Measurements from ENCODE around the gene MANEAL.
A peak's percentile ranks its signal among the peaks of the same experiment; 100 is the strongest.

The MANEAL gene

DNA sequence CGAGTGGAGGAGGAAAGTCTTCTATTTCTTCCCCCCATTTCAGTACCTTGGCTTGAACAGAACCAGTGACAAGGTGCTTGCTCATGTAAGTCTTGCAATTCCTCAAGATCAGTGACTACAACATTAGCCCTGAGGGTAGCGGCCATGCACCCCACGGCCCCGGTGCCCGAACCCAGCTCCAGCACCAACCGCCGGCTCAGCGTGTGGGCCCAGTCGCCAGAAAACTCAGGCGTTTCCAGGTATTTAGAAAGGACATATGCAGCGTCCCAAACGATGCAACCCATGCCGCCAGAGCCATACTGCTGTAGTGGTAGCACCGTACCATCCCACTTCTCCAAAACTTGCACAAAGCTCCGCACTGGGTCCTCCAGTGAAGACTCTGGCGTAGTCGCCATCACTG is 11.2 kb upstream of the MANEAL start:
- DNase-seq (ENCODE audit: low read depth): no peak

DNA sequence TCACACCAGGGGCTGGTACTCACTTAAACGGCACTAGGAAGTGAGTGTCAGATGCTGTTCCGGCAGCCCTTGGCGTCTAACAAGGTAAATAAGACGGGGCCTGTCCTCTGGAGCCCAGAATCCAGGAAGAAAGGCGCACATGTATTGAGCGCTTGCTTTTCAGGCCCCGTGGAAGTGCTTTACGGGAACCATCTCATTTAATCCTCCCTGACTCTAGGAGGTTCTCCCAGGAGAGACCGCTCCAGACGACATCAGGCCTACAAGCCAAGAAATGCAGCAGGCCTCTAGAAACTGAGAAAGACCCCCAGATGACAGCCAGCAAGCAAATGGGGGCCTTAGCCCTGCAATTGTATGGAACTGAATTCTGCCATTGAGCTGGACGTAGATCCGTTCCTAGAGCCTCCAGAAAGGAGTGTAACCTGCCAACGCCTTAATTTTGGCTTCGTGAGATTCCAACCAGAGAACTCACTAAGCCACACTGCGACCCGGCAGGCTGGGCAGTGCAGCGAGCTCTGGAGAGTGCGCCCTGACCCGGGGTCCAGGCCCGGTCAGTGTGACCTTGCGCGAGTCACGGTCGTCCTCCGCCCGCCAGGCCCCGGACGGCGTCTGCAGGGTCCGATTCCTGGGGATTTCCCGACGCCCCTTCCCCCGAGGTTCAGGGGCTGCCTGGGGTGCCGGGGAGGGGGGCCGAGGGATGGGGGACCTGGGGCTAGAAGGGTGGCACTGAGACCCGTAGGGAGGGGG is 532 bp upstream of the MANEAL start:
- DNase-seq (ENCODE audit: low read depth): no peak

DNA sequence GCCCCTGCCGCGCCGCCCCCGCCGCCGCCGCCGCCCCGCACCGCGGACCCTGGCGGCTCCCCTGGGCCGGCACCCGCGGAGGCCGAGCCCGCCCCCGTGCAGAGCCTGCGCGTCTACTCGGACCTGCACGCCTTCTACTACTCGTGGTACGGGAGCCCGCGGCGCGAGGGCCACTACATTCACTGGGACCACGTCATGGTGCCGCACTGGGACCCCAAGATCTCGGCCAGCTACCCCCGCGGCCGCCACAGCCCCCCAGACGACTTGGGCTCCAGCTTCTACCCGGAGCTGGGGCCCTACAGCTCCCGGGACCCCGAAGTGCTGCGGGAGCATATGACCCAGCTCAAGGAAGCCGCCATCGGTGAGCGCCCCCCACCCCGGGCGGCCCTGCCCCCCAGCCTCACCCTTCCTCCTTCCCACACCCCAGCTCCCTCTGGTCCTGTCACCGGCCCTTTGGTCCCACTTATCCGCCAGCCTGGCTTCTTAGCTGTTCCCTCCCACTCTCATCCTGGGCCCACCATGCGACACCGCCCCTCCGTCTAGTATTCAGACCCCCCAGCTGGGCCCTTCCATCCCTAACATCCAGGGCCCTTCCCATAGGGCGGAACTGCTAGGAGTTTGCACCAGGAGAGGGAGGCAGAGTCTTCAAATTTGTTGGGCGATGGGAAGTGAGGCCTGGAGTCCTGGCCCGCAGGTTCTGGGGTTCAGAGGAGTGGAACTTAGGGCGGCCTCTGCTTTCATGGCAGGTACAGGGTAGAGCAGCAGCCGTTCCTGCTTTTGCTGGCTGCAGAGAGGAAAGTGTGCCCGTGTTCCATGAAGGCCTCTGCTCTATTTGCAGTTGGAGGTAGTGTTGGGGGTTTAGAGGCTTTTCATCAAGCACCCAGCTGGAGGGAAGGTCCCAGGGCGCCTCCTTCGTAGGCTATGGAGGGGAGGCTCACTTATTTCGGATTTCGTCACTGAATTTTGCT is 1.0 kb downstream of the MANEAL start:
- no peak for DNase-seq (ENCODE audit: low read depth)

DNA sequence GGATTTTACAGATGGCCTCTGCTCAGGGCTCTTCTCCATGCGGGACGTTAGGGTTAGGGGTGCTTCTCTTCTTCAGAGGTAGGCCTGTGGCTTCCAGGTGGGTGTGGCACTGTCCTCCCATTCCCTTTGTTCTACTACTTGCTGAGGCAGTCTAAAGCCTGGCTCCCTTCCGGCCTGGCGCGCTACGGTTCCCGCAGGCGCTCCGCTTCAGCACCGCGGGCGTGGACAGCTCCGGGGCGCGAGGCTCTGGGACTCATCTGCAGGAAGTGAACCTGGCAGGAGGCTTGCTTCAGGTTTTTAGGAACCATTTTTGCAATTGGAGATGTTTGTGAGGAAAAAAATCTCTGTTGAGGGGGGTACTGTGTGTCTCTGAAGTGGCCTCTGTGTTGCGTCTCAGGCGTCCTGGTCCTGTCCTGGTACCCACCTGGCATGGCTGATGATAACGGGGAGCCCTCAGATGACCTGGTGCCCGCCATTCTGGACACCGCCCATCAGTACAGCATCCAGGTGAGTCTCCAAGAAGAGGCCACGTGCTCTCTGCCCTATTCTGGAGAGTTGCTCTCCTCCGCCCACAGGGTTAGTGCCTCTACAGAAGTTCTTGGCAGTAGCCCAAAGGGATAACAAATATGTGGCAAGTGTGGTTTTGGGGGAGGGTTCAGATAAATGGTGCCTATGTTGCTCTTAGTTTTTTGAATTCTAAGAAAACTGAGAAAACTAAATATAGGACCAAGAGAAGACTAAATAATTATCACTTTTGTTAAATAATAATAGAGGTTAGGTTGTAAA is 1.9 kb downstream of the MANEAL start:
- DNase-seq (ENCODE audit: low read depth): peak; percentile 25

DNA sequence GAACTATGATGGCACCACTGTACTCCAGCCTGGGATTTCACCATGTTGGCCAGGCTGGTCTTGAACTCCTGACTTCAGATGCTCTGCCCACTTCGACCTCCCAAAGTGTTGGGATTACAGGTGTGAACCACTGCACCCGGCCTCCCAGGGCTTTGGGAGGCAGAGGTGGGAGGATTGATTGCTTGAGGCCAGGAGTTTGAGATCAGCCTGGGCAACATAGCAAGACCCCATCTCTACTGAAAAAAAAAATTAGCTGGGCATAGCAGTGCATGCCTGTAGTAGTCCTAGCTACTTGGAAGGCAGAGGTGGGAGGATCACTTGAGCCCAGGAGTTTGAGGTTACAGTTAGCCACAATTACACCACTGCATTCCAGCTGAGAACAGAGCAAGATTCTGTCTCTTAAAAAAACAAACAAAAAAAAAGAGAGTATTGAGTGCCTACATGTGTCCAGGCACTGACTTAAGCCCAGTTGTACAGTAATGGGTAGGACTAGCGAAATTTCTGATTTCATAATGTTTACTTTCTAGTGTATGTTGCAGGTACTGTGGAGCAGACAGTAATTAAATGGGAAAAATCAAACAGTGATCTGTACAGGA is 4.2 kb downstream of the MANEAL start:
- DNase-seq (ENCODE audit: low read depth): peak; percentile 72

DNA sequence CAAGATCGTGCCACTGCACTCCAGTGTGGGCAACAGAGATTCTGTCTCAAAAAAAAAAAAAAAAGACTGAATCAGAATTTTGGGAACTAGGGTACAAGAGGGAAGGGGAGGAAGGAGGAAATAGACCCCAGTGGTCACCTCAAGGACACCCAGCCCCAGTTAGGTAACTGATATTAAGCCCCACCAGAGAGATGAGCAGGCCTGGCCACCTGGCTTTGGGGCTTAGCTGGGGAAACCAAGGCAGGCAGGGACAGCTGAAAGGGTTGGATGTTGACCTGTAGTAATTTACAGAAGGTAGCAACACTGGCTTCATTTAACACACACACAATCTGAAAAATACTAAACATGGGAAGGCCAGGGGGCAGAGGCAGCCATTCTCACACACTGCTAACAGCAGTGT is 8.8 kb downstream of the MANEAL start:
- no peak for DNase-seq (ENCODE audit: low read depth)

DNA sequence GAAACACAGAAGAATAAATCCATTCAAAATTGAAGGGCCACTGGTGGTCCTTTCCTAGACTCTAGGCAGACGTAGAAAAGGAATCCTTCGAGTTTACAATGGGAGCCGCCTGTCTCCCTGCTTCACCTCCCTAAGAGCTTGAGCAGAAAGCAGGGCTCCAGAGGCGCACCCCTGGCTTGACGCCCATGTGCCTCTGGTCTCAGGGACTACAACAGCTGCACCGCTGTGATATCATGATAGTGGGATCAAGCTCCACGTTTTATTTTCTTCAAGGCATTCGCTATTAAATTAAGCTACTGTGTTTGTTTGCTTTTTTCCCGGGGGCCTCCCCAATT is 13.5 kb downstream of the MANEAL start:
- no peak for DNase-seq (ENCODE audit: low read depth)

DNA sequence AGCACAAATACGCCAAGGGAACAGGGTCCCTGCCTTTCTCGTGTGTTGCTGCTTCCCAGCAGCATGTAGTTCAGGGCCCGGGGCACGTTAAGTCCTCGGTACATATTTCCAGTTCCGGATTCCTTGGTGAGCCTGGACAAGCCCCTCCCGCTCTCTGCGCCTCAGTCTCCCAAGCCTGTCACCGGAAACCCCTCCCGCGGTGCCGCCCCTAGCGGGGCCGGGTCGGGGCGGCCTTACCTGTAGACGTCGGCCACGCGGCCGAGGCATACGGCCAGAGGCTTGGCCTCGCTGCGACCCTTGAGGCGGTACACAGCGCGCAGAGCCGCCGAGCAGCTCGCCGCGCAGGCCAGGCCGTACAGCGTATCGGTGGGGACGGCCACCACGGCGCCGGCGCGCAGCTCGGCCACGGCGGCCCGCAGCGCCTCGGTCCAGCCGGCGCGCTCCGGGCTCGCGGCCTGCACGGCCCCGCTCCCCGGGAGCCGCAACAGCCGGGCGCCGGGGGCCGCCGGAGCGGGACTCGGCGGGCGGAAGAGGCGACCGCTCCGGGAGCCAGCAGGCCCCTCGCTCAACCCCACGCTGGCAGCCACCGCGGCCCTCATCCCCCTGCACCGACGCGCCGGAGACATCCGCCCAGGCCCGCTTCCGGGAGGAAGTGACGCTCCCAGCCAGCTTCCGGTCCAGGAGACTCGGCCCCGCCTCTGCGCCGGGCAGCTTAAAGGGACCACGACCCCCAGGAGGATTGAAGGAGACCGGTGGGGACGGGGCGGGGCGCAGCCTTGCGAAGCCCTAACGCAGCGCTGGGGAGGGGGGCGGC is 14.1 kb downstream of the MANEAL start, which contains the start of the genes C1orf122 and YRDC:
C1orf122 (plus strand) TSS at position 236 of the 814 bp plus-strand sequence. CDS start 615 bp downstream, outside the sequence.
YRDC (minus strand) TSS at position 654 of the 814 bp plus-strand sequence; CDS start at position 626, 28 bp downstream.
- DNase-seq (ENCODE audit: low read depth): peak; percentile 92

DNA sequence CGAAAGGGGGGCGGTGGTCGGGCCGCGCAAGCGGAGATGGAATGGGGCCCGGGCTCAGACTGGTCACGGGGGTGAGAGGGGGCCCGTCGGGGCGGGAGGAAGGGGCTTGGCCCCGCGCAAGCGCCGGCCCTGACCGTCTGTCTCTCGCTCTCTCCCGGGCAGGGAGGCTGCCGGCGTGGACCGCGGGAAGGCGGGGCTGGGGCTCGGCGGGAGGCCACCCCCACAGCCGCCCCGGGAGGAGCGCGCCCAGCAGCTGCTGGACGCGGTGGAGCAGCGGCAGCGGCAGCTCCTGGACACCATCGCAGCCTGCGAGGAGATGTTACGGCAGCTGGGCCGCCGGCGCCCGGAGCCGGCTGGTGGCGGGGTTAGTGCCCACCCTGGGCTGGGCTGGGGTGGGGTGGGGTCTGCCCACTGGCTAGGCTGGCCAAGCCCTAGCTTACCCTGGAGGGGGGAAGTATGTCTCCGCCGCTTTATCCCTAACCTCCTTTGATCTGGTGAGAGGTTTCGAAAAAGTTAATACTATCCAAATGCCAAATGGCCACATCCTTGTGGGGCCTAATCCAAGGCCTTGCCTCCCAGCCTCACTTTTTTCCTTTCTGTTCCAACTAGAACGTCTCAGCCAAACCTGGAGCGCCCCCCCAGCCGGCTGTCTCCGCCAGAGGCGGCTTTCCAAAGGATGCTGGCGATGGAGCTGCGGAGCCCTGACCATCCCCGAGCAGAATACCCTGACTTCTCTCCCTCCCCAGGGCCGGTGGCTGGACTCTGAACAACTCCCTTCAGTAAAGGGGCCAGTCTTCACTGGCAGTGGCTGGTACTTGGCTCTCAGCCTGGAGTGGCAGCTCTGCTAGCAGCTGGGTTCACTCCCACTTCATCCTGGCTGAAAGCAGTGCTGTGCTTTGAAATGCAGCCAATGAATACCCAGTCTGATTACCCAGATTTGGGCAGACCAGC is 15.0 kb downstream of the MANEAL start:
- peak; percentile 83 for DNase-seq (ENCODE audit: low read depth)

DNA sequence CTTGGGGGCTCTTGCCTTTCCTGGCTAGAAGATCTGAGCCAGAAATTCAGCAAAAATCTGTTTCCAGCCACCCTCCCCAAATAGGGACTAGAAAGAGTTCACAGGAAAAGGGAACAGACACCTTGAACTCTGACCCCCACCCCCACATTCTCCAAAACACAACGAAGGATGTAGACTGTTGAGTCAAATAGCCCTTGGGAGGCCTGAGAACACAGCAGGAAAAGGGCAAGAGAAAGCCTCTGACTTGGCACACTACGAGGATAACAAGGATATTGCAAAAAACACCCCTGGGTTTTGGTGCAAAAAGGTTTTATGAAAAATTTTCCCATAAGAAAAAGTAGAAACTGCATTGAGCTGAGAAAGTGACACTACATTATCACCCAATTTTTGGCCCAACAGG is 16.3 kb downstream of the MANEAL start:
- peak; percentile 47 for DNase-seq (ENCODE audit: low read depth)

DNA sequence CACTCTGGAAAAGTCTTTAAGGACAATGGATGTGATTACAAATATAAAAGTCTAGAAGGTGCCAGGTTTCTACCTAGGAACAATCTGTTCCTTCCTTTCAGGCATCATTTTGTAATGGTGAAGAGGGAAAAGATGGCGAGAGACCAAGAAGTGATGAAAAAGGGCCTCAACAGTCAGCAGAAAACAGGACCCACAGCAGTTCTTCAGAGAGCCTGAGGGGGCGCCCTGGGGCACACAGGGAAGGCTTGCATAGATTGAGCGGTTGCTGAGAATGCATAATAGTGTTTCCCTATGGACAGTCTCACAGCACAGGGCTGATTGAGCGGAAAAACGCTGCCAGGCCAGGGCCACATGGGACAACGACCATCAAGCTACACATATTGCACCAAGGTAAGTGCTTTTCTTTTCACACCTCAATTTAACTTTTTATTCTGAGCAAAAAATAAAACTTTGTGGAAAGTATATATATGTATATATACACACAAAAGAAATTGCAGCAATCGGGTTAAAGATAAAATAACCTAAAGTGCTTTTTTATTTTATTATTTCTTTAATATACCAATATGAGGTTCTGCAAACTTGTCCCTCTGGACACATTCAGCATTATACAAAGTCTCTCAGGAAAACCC is 17.5 kb downstream of the MANEAL start:
- DNase-seq (ENCODE audit: low read depth): peak; percentile 72

DNA sequence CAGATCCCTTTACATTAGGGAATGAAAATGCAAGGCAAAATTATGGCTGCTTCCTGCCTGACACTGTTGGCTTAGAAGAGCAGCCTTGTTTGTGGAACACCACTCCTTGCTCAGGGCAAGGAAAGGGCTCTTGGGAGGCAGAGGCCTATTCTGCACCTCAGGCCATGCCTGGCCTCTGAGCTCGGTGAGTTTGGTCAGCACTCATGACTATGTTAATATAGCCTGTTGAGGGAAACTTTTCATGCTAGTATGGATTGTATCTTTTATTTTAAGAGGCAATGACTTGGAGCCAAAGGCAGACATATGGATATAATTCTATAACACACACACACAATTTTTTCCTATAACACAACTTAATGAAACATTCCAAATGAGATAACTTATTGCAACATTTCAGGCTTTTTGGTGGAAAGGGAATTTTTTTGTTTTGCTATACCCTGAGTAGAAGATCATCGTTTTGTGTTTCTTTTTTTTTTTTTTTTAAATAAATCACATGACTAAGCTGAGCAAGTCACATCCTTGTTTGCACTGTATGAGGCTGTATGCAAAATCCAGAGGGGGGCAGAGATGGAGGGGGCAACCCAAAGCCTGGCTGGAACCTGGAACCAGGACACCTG is 20.0 kb downstream of the MANEAL start:
- peak; percentile 50 for DNase-seq (ENCODE audit: low read depth)

DNA sequence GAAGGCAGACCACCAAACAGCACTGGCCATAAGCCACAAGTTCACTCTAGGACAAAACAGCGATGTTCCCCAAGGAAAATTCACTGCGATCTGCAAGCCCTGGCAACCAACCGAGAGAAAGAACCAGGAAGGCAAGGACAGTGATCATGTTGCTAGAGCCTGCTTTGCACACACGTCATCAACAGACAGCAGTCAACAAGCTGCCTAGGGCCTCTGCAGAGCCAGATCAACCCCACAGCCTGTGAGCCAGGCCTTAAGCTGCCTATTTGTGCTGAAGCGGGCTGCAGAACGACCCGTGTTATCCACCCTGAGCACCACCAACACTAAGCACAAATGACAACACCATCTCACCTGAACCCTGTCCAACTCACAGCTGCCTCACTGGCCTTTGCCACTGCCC is 20.6 kb downstream of the MANEAL start:
- DNase-seq (ENCODE audit: low read depth): peak; percentile 53

DNA sequence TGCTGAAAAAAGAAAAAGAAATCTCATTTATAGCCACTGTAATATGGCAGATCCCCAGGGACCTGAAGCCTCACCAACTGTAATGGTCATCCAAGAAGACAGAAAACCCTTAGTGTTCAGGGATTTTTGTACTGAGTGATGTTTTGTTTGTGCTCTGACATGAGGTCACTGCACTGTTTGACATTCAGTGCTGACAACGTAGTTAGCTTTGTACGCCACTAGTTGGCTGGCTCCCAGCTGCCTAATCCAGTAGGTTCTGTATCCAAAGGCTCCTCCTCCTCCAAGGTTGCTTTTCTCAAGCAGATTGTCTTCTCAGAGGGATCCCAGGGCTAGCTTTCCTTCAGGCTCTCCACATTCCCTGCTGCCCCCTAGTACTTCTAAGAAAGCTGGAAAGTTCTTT is 23.8 kb downstream of the MANEAL start:
- no peak for DNase-seq (ENCODE audit: low read depth)

DNA sequence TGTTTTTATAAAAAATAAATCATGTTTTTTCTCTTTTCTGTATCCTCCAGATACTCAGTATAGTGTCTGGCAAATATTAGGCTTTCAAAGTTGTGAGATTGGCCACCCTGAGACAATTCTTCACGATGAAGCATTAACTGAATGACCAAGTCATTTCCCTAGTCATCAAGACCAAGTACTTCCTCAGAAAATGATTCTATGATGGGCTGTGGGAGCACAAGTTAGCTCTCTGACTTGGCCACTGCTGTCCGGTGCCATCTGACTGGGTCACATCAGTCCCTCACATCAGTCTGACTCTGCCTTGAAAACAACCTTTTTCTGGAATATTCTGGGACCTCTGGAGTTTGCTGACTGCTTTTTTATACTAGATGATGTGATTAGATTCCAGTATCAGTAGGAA is 27.8 kb downstream of the MANEAL start:
- DNase-seq (ENCODE audit: low read depth): no peak

DNA sequence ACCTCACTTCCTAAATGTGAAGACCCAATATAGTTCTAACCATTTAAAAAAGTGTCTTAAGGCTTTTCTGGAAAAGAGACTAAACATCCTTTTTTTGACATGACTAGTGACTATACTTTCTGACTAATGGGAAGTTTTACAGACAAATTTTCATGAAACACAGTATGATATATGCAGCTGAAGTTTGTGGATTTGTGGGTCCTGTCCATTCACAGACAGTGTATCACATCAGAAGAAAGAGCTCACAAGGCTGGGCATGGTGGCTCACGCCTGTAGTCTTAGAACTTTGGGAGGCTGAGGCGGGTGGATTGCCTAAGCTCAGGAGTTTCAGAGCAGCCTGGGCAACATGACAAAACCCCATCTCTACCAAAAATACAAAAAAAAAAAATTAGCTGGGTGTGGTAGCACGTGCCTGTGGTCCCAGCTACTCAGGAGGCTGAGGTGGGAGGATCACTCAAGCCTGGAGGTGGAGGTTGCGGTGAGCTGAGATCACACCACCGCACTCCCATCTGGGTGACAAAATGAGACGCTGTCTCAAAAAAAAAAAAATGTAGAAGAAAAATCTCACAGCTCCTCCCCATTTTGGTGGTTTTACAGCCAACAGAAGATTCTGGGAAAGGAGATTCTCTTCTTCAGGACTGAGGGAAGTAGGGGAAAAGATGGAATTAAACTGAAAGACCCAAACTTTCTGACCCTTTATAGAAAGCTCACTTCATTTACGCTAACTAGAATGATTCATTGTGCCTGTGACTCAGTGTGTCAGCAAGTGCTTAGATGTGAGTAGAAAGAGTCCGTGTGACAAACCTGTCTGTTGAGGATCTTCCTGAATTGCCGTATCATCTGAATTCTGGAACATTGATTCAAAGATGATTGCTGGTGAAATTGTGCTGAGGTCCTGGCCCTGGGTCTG is 29.5 kb downstream of the MANEAL start:
- no peak for DNase-seq (ENCODE audit: low read depth)

DNA sequence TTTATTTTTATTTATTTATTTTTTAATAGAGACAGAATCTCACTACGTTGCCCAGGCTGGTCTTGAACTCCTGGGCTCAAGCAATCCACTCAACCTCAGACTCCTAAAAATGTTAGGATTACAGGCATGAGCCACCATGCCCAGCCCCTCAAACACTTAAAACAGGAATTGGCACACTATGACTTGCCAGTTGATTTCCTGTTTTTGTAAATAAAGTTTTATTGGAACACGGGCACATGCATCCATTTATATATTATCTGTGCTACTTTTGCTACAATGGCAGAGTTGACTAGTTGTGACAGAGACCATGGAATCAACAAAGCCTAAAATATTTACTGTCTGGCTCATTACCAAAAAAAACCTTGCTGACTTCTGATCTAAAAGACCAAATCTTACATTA is 30.4 kb downstream of the MANEAL start:
- DNase-seq (ENCODE audit: low read depth): no peak

DNA sequence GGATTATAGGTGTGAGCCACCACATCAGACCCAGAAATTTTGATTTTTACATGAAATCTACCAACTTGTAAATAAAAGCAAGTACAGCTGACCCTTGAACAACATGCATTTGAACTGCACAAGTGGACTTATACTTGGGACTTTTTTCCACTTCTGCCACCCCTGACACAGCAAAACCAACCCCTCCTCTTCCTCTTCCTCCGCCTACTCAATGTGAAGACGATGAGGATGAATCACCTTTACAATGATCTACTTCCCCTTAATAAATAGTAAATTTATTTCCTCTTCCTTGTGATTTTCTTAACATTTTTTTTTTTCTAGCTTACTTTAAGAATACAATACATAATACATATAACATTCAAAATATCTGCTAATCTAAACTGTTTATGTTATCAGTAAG is 31.9 kb downstream of the MANEAL start:
- DNase-seq (ENCODE audit: low read depth): no peak

Data from fibroblast of gingiva (primary cell).